Measurements from ENCODE around the gene CACUL1.

DNA sequence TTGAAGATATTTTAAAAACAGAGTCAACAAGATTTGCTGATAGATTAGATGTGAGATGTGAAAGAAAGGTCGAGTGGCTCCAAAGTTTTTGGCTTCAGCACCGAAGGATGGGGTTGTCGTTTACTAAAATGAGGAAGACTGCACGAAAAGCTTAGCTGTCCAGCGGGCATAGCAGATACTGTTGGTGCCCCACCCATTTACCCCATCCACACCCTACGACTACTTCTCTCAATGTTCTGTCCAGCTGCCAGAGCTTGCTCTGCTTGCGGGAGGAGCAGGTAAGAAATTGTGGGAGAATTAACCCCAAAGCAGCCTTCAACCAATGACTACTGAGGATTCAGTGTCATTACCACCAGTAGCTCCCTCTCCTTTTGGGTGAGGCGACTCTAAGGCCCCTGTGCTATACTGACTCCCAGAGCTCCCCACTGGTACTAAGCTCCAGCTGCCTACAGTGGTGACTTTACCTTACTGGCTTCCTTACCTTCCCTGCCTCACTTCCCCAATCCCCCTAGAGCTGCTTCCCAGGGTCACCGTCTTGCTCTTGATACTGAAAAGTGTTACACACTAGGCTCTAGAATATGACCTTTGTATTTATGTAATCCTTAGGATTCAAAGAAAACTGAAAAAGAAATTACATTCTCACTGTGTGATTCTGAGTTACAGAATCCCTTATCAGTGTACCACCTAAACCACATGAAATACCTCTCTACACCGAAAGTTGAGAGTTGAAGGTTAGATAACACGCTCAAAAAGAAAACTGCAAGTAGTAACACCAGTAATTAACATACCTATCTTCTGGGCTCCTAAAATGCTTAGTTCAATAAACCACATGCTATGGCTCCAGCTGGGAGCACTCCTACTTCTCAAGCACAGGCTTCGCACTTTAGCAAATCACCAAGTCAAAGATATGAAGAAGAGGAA is 22.3 kb downstream of the CACUL1 start:
- TF ChIP-seq, protein P1, sequence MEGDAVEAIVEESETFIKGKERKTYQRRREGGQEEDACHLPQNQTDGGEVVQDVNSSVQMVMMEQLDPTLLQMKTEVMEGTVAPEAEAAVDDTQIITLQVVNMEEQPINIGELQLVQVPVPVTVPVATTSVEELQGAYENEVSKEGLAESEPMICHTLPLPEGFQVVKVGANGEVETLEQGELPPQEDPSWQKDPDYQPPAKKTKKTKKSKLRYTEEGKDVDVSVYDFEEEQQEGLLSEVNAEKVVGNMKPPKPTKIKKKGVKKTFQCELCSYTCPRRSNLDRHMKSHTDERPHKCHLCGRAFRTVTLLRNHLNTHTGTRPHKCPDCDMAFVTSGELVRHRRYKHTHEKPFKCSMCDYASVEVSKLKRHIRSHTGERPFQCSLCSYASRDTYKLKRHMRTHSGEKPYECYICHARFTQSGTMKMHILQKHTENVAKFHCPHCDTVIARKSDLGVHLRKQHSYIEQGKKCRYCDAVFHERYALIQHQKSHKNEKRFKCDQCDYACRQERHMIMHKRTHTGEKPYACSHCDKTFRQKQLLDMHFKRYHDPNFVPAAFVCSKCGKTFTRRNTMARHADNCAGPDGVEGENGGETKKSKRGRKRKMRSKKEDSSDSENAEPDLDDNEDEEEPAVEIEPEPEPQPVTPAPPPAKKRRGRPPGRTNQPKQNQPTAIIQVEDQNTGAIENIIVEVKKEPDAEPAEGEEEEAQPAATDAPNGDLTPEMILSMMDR (IDR thresholded peaks at IDR 0.05; ENCODE audit: low read depth, low read length): no peak
- no peak for TF ChIP-seq EZH2phosphoT487 (IDR thresholded peaks at IDR 0.05; ENCODE audit: low read depth)

Measured in OCI-LY3 (cell line).